GM19193 (cell line): ENCODE measurements around the gene TOX2.

Source experiments
- POLR2A ChIP-seq: IDR thresholded peaks from 4 replicates; pipeline ENCODE4 v1.6.1; 2011; ENCODE audit not compliant: insufficient read depth, insufficient read length; ENCODE audit errors: extremely low read depth

TOX2 gene

DNA sequence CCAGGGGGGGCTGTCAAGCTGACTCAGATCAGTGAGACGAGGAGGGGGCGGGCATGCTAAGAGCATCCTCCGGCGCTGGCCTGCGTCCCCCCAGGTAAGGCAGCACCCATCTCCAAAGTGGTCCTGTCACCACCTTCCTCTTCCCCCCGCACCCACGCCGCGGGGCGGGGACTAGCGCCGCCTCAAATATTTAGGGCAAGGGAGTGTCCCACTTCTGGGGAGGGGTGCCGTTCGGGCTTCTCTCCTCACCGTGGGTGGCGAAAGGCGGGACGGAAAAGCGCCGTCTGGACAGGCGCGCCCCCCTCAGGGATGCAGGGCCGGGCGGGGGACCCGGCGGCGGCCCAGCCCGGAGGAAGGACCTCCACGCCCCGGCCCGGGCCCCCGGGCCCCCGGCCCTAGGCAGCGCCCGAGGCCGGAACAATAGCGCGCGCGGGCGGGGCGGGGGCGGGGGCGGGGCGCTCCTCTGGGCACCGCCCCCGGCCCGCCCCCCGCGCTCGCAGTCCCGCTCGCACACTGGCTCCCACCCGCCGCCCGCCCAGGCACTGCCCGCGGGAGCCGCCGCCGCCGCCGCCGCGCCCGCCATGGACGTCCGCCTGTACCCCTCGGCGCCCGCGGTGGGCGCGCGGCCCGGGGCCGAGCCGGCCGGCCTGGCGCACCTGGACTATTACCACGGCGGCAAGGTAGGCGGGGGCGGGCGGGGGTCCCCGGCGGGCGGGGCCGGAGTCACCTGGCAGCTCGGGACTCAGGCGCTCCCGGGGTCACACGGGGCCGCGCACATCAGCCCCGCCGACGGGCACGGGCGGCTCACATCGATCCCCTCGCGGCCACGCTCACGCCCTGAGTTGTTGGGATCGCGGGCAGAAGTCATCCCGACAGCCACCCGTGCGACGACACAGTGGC, at the start of gene TOX2:
TSS of gene TOX2 (plus strand) at position 542 of the 900 bp plus-strand sequence. CDS start at position 582, 40 bp downstream.
- TF ChIP-seq POLR2A: no peak

- no peak for TF ChIP-seq POLR2A
These were observed 46.6 kb upstream of the TOX2 start for GRCh38 chr20:43868091-43868490.

- TF ChIP-seq POLR2A: no peak
These were observed 44.2 kb upstream of the TOX2 start for GRCh38 chr20:43870484-43870883.

GRCh38 chr20:43878776-43879175, 35.9 kb upstream of the TOX2 start:
- TF ChIP-seq POLR2A: no peak

DNA sequence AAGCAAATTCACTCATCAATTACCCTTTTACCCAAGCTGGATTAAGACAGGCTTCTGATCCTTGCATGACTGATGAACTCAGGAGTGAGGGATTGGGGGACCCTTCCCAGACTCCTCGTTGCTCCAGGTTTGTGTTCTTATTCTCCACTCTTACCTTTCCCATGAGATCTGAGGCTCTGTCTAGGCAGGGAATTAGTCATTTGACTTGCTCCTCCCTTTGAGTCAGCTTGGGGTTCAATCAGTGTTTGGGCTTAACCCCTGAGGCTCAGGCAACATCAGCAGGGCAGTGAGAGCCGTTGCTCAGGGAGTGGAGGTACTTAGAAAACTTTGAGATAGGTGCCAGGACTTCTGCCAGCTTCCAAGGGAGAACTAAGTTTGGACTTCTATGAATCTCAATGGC, 20.7 kb upstream of the TOX2 start:
- no peak for TF ChIP-seq POLR2A

- no peak for TF ChIP-seq POLR2A
These were observed 20.2 kb upstream of the TOX2 start for GRCh38 chr20:43894491-43894890.

DNA sequence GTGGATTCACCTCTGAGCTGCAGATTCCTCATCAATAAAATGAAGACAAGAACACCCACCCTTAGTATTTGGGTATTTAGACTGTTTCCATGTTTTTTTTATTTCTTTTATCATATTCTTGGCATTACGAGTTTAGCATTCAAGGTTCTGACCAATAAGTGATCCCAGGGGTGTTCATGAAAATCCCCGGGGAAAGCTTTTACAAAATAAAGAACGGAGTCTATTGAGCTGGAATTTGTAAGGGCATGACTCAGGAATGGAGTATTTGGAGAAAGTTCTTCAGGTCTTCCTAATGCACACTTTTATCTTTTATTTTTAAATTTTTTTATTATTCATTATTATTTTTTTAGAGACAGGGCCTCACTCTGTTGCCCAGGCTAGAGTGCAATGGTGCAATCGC, 19.4 kb upstream of the TOX2 start:
- TF ChIP-seq POLR2A: no peak

DNA sequence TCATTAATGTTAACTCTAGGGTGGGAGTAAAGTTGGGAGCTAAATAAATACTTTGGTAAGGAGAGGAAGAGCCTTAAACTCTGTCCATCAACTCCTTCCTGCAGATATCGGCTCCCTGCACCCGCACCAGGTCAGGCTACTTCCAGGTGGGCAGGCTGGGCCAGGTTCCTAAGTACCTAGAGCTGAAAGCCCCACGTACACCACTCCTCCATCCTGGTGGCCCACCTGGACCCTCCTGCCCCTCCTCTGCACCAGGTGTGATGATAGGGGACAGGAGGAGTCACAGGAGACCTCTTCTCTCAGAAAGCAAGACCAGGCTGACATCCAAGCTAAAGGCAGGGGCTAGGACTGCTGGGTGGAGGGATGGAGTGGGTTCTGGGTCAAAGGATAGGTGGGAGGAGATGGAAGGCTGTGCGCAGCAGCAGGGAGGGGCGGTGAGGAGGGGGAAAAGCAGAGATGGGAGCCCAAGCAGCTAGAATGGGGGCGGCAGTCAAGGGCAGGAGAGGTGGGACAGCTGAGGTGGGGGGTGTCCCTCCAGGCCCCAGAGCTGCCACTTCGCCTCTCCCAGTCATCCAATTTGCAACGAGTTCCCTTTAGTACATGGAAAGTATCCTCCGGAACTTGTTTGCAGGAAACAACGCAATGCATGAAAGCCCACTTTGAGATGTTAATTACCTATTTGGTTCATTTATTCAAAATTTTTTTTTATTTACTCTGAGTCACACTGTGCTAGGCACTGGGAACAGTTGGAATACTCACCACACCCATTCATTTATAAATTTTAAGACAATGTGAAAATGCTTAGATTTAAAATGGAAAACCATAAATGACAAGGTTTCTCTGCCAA, 15.2 kb upstream of the TOX2 start:
- no peak for TF ChIP-seq POLR2A

- no peak for TF ChIP-seq POLR2A
These were observed 14.6 kb upstream of the TOX2 start for GRCh38 chr20:43900121-43900466.

GRCh38 chr20:43900496-43900895, 14.2 kb upstream of the TOX2 start:
- TF ChIP-seq POLR2A: no peak

DNA sequence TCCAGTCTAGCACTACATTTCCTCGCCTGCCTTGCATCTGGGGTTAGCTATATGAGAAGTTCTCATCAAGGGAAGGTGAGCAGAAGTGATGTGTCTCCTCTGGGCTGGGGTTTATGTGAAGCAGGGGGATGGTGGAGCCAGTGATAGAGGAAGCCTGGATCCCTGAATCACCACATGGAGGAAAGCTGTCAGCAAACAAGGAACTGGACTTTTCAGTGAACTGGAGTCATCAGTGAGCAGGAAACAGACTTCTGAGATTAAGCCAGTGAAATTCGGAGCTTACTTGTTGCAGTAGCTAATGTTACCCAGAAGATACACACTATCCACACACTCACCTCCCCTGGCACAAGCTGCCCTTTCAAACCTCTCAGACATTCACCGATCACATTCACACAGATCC, 13.4 kb upstream of the TOX2 start:
- no peak for TF ChIP-seq POLR2A

GRCh38 chr20:43903953-43904826, 10.5 kb upstream of the TOX2 start:
- no peak for TF ChIP-seq POLR2A

DNA sequence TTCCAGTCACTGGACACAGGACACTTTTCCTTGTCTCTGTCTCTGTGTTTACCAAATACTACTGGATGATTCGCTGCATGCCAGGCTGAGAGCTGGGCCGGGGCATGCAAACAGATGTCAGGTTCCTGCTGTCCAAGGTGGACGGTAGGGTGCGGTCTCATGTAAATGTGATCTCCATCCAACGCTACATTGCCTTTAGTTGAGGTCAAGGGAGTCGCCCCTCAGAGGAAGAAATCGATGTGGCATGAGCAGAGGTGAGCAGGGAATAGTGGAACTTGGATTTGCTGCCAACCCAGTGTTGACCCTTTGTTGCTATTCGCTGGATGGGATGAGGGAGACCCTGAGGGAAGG, 9.8 kb upstream of the TOX2 start:
- TF ChIP-seq POLR2A: no peak

- no peak for TF ChIP-seq POLR2A
These were observed 8.1 kb upstream of the TOX2 start for GRCh38 chr20:43906505-43907034.

- TF ChIP-seq POLR2A: no peak
These were observed 5.4 kb upstream of the TOX2 start for GRCh38 chr20:43909211-43909610.

GRCh38 chr20:43909720-43910119, 4.9 kb upstream of the TOX2 start:
- no peak for TF ChIP-seq POLR2A

DNA sequence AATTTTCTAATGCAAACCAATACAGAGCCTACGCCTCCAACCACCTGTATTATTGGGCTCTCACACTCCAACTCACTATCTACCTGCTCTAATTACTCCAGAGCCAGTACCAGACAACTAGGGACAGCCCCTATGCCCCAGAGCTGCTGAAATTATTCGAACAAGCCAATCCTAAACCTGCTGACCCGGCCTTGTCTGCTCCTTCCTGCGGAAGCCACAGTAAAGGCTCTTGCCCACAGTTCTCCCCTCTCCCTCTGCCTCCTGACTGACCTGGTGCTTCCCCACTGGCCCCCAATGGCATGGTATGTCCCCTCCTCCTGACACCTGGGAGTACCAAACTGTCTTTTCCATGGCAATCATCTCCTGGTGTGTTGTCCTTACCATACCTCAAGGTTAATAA, 4.1 kb upstream of the TOX2 start:
- TF ChIP-seq POLR2A: no peak
